ENCODE measurements around the gene NAT16.

DNA sequence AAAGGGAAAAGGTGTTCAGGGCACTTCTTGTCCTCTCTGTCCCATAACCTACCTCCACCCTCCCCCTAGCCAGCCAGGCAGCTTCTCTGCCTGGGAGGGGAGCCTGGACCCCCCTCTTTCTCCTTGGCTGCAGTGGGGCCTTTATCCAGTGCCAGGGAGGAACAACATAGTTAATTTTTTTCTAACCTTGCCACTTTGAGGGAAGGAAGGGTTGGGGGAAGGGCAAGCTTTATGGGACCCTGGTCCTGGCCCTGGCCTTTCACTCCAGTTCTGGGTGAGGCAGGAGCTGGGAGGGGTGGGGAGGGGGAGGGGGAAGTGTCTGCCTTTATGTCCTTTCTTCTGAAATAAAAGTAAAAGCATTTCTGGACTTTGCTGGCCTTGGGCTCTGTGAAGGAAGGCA is 19.2 kb downstream of the NAT16 start:
- TF ChIP-seq, protein P1, sequence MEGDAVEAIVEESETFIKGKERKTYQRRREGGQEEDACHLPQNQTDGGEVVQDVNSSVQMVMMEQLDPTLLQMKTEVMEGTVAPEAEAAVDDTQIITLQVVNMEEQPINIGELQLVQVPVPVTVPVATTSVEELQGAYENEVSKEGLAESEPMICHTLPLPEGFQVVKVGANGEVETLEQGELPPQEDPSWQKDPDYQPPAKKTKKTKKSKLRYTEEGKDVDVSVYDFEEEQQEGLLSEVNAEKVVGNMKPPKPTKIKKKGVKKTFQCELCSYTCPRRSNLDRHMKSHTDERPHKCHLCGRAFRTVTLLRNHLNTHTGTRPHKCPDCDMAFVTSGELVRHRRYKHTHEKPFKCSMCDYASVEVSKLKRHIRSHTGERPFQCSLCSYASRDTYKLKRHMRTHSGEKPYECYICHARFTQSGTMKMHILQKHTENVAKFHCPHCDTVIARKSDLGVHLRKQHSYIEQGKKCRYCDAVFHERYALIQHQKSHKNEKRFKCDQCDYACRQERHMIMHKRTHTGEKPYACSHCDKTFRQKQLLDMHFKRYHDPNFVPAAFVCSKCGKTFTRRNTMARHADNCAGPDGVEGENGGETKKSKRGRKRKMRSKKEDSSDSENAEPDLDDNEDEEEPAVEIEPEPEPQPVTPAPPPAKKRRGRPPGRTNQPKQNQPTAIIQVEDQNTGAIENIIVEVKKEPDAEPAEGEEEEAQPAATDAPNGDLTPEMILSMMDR (IDR thresholded peaks at IDR 0.05; ENCODE audit: insufficient read depth, low read length) = no peak
- TF ChIP-seq POLR2AphosphoS5 (IDR thresholded peaks at IDR 0.05; ENCODE audit: low read depth) = no peak
- TF ChIP-seq, protein P2, sequence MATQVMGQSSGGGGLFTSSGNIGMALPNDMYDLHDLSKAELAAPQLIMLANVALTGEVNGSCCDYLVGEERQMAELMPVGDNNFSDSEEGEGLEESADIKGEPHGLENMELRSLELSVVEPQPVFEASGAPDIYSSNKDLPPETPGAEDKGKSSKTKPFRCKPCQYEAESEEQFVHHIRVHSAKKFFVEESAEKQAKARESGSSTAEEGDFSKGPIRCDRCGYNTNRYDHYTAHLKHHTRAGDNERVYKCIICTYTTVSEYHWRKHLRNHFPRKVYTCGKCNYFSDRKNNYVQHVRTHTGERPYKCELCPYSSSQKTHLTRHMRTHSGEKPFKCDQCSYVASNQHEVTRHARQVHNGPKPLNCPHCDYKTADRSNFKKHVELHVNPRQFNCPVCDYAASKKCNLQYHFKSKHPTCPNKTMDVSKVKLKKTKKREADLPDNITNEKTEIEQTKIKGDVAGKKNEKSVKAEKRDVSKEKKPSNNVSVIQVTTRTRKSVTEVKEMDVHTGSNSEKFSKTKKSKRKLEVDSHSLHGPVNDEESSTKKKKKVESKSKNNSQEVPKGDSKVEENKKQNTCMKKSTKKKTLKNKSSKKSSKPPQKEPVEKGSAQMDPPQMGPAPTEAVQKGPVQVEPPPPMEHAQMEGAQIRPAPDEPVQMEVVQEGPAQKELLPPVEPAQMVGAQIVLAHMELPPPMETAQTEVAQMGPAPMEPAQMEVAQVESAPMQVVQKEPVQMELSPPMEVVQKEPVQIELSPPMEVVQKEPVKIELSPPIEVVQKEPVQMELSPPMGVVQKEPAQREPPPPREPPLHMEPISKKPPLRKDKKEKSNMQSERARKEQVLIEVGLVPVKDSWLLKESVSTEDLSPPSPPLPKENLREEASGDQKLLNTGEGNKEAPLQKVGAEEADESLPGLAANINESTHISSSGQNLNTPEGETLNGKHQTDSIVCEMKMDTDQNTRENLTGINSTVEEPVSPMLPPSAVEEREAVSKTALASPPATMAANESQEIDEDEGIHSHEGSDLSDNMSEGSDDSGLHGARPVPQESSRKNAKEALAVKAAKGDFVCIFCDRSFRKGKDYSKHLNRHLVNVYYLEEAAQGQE (IDR thresholded peaks at IDR 0.05; ENCODE audit: insufficient replicate concordance, low read depth) = no peak
- no peak for TF ChIP-seq GABPA (IDR thresholded peaks at IDR 0.05; ENCODE audit: low read depth)
